ENCODE results near the gene ANKZF1.

Gene ANKZF1

GRCh38 chr2:219228041-219228910 is 1.3 kb upstream of the ANKZF1 start:
- DNase-seq, result no peak

- no peak for DNase-seq
Observed at GRCh38 chr2:219228911-219229304, 698 bp upstream of the ANKZF1 start.

- DNase-seq, result no peak
Observed at GRCh38 chr2:219230059-219230540, 494 bp downstream of the ANKZF1 start.

- no peak for DNase-seq
Observed at GRCh38 chr2:219234331-219234730, 4.7 kb downstream of the ANKZF1 start.

- DNase-seq, result no peak
Observed at GRCh38 chr2:219243291-219243761, 13.7 kb downstream of the ANKZF1 start.

GRCh38 chr2:219244789-219245147 is 15.2 kb downstream of the ANKZF1 start:
- no peak for DNase-seq

- peak; percentile 76 to 91 for DNase-seq
Observed at GRCh38 chr2:219245148-219245898, 15.7 kb downstream of the ANKZF1 start, which contains the start of the genes GLB1L and STK16. Gene GLB1L (minus strand): TSS chr2:219245444. CDS start chr2:219243573, 1,871 bp downstream. Gene STK16 (plus strand): TSS chr2:219245479. CDS start chr2:219246000, 521 bp downstream.

GRCh38 chr2:219245899-219246230 is 16.3 kb downstream of the ANKZF1 start:
- no peak for DNase-seq

- DNase-seq, result no peak
Observed at GRCh38 chr2:219246559-219246958, 17.0 kb downstream of the ANKZF1 start.

- DNase-seq, result no peak
Observed at GRCh38 chr2:219247678-219248642, 18.4 kb downstream of the ANKZF1 start.

- no peak for DNase-seq
Observed at GRCh38 chr2:219248845-219249202, 19.2 kb downstream of the ANKZF1 start.

- DNase-seq, result no peak
Observed at GRCh38 chr2:219249203-219249980, 19.8 kb downstream of the ANKZF1 start.

GRCh38 chr2:219250049-219250781 is 20.6 kb downstream of the ANKZF1 start:
- no peak for DNase-seq

GRCh38 chr2:219251656-219252055 is 22.1 kb downstream of the ANKZF1 start:
- no peak for DNase-seq

GRCh38 chr2:219252084-219252483 is 22.5 kb downstream of the ANKZF1 start:
- no peak for DNase-seq

GRCh38 chr2:219252570-219252899 is 22.9 kb downstream of the ANKZF1 start:
- DNase-seq, result no peak

GRCh38 chr2:219252900-219253752 is 23.5 kb downstream of the ANKZF1 start, which contains the start of gene TUBA4B:
Gene TUBA4B (plus strand): TSS chr2:219253243. CDS start chr2:219253408, 165 bp downstream.
- no peak for DNase-seq

GRCh38 chr2:219253753-219254589 is 24.4 kb downstream of the ANKZF1 start, which contains the start of gene TUBA4A:
Gene TUBA4A (minus strand): TSS chr2:219253918. CDS start chr2:219253858, 60 bp downstream.
- DNase-seq, result peak; percentile 14 to 77

All from NCI-H1930 (cell line).